OCI-LY3 (cell line): ENCODE data around the gene TMEM135.

Experiments used
- H2AFZ ChIP-seq: fragments of 200-600, 300-600 bp; shearing (Covaris generic); 2 replicates; pipeline ENCODE4 v1.6.0; 2014; ENCODE audit warnings: antibody characterized with exemption, low read depth, low read length
- H3K27ac ChIP-seq: fragments of 200-600, 300-600 bp; sonication (generic); 2 replicates; pipeline ENCODE4 v1.5.1; 2014; ENCODE audit warnings: mild to moderate bottlenecking, low read length, moderate library complexity, mixed read lengths
- H3K27me3 ChIP-seq: fragments of 200-600, 300-600 bp; sonication (generic); 2 replicates; pipeline ENCODE4 v1.6.1; 2014; ENCODE audit warnings: low read depth, low read length, mixed read lengths
- H3K36me3 ChIP-seq: fragments of 200-600, 300-600 bp; sonication (generic); replicated peaks from 2 replicates; pipeline ENCODE3; 2014; ENCODE audit warnings: low read depth, low read length, mixed read lengths
- H3K4me1 ChIP-seq: fragments of 300-600, 200-600 bp; sonication (generic); 2 replicates; pipeline ENCODE4 v1.6.1; 2014; ENCODE audit warnings: low read length, mixed read lengths
- H3K4me2 ChIP-seq: fragments of 200-600, 300-600 bp; sonication (generic); 2 replicates; pipeline ENCODE4 v1.6.1; 2014; ENCODE audit warnings: low read length, mixed read lengths
- H3K4me3 ChIP-seq: fragments of 300-600, 200-600 bp; sonication (generic); 2 replicates; pipeline ENCODE4 v1.5.1; 2014; ENCODE audit warnings: antibody characterized with exemption, mild to moderate bottlenecking, low read length, moderate library complexity
- H3K79me2 ChIP-seq: fragments of 300-600, 200-600 bp; shearing (Covaris generic); 2 replicates; pipeline ENCODE4 v1.6.1; 2014; ENCODE audit warnings: mild to moderate bottlenecking, low read length, mixed read lengths
- H3K9ac ChIP-seq: fragments of 300-600, 200-600 bp; shearing (Covaris generic); 2 replicates; pipeline ENCODE4 v1.6.0; 2014; ENCODE audit warnings: mild to moderate bottlenecking, low read length, moderate library complexity
- H3K9me3 ChIP-seq: fragments of 200-600, 300-600 bp; shearing (Covaris generic); 2 replicates; pipeline ENCODE4 v1.6.1; 2014; ENCODE audit warnings: low read length, mixed read lengths; ENCODE audit not compliant: insufficient read depth
- H4K20me1 ChIP-seq: fragments of 200-600, 300-600 bp; sonication (generic); 2 replicates; pipeline ENCODE4 v1.6.1; 2016; ENCODE audit warnings: low read length, mixed read lengths; ENCODE audit not compliant: insufficient read depth
- CTCF ChIP-seq: fragments of 200-600, 300-600 bp; sonication (generic); IDR thresholded peaks from 2 replicates; pipeline ENCODE4 v1.5.1; 2014; ENCODE audit warnings: antibody characterized with exemption, low read length, low read depth
- EZH2phosphoT487 ChIP-seq: fragments of 200-600 bp; shearing (Covaris generic); IDR thresholded peaks from 2 replicates; pipeline ENCODE4 v1.6.1; 2018; ENCODE audit warnings: antibody characterized with exemption, mixed run types, low read depth

Gene TMEM135

DNA sequence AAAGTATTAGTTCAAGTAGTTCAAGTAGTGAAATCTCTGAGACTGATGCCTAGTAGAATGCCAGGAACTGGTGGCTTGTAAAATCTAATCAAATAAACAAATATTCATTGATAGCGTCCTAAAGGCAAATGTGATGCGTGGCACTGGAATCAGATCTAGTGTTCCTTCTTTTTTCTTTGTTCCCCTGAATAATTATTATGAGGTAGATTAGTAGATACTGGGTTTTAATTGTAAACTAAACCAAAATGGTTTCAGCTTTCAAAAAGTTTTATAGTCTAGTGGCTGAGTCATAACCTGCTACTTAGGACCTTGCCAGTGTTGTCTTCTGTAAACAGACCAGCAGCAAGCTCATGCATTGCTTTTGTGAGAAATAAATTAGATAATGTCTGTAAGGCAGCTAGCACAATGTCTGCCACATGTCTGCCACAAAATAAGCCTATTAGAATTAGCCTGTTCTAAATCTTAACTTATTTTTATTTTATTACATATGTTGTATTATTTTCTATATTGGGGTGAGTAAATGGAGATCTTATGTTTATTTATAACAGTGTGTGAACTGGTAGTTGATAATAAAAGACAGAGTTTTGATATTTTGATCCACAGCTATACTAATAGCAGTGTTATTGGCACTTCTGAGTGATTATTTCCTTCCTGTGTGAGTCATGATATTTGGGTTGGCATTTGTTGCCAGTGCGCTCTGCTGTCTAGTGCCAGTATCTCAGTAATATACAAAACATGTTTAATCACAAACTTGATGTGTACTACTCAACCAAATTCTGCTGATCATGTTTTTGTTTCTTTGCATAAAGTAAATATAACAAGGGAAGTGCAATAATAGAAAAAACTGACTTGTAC, 135.7 kb downstream of the TMEM135 start:
- H3K9ac ChIP-seq: no peak overlapping the region
- H3K36me3 ChIP-seq: peaks cover 7% of the 10 kb centered on the region
- no peak overlapping the region for H3K4me2 ChIP-seq
- H4K20me1 ChIP-seq: no peaks in the 10 kb centered on the region
- H3K79me2 ChIP-seq: no peaks in the 10 kb centered on the region
- no peaks in the 10 kb centered on the region for H3K27me3 ChIP-seq
- no peaks in the 10 kb centered on the region for H3K4me1 ChIP-seq
- no peak overlapping the region for H3K4me3 ChIP-seq
- H3K27ac ChIP-seq: no peak overlapping the region
- 0 out of 2 replicates have a peak, but pooled peaks cover 4% of the 10 kb centered on the region for H3K9me3 ChIP-seq
- no peak for TF ChIP-seq EZH2phosphoT487
- no peak for TF ChIP-seq CTCF
- no peak overlapping the region for H2AFZ ChIP-seq

DNA sequence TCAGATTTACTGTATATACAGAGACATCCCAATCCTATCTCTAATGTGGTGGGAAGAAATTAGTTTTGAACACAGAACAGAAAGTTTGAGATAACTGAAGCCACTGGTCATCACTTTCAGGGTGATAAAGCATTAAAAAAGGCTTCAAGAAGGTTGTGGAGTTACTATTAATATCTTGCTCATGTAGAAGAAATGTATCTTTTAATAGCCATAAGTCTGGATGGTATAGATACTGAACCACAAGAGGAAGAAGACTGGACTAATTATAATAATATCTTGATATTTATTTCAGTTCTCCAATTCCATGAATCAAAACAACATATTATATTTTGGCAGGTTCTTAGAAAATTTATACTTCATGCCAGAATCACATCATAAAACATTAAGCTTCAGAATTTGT, 137.1 kb downstream of the TMEM135 start:
- no peaks in the 10 kb centered on the region for H3K4me1 ChIP-seq
- H3K79me2 ChIP-seq: no peaks in the 10 kb centered on the region
- peaks cover 12% of the 10 kb centered on the region for H3K36me3 ChIP-seq
- H3K27me3 ChIP-seq: no peaks in the 10 kb centered on the region
- H2AFZ ChIP-seq: no peak overlapping the region
- 0 out of 2 replicates have a peak, but pooled peaks cover 4% of the 10 kb centered on the region for H3K9me3 ChIP-seq
- no peak overlapping the region for H3K27ac ChIP-seq
- H3K9ac ChIP-seq: no peak overlapping the region
- H4K20me1 ChIP-seq: no peaks in the 10 kb centered on the region
- TF ChIP-seq EZH2phosphoT487: no peak
- no peak for TF ChIP-seq CTCF
- no peak overlapping the region for H3K4me3 ChIP-seq
- H3K4me2 ChIP-seq: no peak overlapping the region

GRCh38 chr11:87176044-87176443, 138.3 kb downstream of the TMEM135 start:
- H3K4me2 ChIP-seq: no peak overlapping the region
- TF ChIP-seq CTCF: no peak

GRCh38 chr11:87179621-87180020, 141.9 kb downstream of the TMEM135 start:
- Histone ChIP-seq H3K4me2 (no peak overlapping the region), H4K20me1 (no peaks in the 10 kb centered on the region), H3K27me3 (no peaks in the 10 kb centered on the region), H3K36me3 (peaks cover 12% of the 10 kb centered on the region), H3K79me2 (no peaks in the 10 kb centered on the region), H3K9me3 (0 out of 2 replicates have a peak, but pooled peaks cover 4% of the 10 kb centered on the region), H3K4me3 (no peak overlapping the region), H2AFZ (no peak overlapping the region), H3K9ac (no peak overlapping the region), H3K4me1 (no peaks in the 10 kb centered on the region), H3K27ac (no peak overlapping the region)
- no peak for TF ChIP-seq CTCF
- TF ChIP-seq EZH2phosphoT487: no peak

More at GRCh38 chr11:87176044-87176443, 138.3 kb downstream of the TMEM135 start:
- no peaks in the 10 kb centered on the region for H3K4me1 ChIP-seq
- H3K9ac ChIP-seq: no peak overlapping the region
- H4K20me1 ChIP-seq: no peaks in the 10 kb centered on the region
- no peak overlapping the region for H3K27ac ChIP-seq
- no peak overlapping the region for H2AFZ ChIP-seq
- no peaks in the 10 kb centered on the region for H3K79me2 ChIP-seq
- peaks cover 12% of the 10 kb centered on the region for H3K36me3 ChIP-seq
- 0 out of 2 replicates have a peak, but pooled peaks cover 4% of the 10 kb centered on the region for H3K9me3 ChIP-seq
- no peak overlapping the region for H3K4me3 ChIP-seq
- no peaks in the 10 kb centered on the region for H3K27me3 ChIP-seq
